ENCODE results near the gene SLC30A7. TPM values are rescaled to one million over a fixed set of nuclear protein-coding genes. Genes with fewer than 3 reads are reported as not detected.

The SLC30A7 gene
- polyA plus RNA-seq, 3 donors = 9.2 to 23.3 (median 17.6) TPM

DNA sequence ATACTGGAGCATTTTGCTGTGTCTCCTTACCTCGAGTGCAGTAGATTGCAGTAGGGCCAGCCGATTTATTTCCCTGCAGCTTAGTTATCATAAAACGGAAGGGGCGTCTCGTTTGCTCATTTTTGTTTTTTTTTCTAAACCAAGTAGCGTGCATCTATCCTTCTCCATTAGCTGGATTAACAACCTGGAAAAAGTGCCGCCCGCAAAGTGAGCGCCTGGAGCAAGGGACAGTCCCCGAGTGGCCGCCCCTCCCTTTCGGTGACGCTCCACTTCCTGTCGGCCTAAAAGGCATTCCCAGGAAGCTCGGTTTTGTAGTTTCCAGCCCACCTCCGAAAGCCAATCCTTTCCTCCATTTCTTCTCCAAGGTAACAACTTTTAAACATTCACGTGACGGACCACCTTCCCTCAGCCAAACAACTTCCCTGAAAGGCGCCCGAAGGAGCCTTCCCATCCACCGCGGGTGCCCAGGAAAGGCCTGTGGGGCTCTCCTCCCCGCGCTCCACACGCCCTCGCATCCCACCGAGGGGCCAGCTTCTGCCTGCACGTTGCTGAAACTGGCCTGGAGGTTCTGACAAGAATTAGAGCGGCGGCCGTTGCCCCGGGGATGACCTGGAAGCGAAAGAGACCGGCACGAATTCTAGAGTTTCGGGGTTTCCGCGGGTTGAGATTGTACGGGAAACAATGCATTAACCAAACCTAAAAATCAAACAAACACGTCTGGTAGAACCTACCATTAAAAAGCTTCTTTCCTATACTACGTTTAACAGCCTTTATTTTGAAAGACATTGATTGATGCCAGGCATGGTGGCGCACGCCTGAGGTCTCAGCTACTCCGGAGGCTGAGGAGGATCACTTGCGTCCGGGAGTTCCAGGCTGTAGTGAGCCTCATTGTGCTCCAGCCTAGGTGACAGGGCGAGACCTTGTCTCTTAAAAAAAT, 1.0 kb upstream of the SLC30A7 start, which contains the start of gene EXTL2:
Gene EXTL2 (minus strand): TSS at position 240 of the 937 bp plus-strand sequence. CDS start 6,085 bp downstream, outside the sequence.
- TF ChIP-seq, protein P1, sequence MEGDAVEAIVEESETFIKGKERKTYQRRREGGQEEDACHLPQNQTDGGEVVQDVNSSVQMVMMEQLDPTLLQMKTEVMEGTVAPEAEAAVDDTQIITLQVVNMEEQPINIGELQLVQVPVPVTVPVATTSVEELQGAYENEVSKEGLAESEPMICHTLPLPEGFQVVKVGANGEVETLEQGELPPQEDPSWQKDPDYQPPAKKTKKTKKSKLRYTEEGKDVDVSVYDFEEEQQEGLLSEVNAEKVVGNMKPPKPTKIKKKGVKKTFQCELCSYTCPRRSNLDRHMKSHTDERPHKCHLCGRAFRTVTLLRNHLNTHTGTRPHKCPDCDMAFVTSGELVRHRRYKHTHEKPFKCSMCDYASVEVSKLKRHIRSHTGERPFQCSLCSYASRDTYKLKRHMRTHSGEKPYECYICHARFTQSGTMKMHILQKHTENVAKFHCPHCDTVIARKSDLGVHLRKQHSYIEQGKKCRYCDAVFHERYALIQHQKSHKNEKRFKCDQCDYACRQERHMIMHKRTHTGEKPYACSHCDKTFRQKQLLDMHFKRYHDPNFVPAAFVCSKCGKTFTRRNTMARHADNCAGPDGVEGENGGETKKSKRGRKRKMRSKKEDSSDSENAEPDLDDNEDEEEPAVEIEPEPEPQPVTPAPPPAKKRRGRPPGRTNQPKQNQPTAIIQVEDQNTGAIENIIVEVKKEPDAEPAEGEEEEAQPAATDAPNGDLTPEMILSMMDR (IDR thresholded peaks at IDR 0.05) = no peak
- H2AFZ ChIP-seq (ENCODE audit: insufficient read depth, low read depth, low read length, poor library complexity, severe bottlenecking) = peak within 1 kb of the TSS; percentile 93
- H3K79me2 ChIP-seq (ENCODE audit: insufficient read depth, low read length) = peaks cover 40% of the 10 kb centered on the region
- Mint-ChIP-seq H3K4me1 (peaks cover 25% of the 10 kb centered on the region), H3K9me3 (peaks cover 6 to 18% (median 9%) of the 10 kb centered on the region in 7 donors), H3K4me3 (peak within 1 kb of the TSS; percentile 92 to 99), H3K36me3 (peaks cover 17% of the 10 kb centered on the region in 2 donors), H3K27ac (peak within 1 kb of the TSS; percentile 95 to 100 (median 99)), H3K27me3 (ENCODE audit: low read depth in 3 of 3) (peaks cover 0 to 3% (median 0%) of the 10 kb centered on the region in 3 donors)
- peak within 1 kb of the TSS; percentile 97 for H3K4me2 ChIP-seq (replicated peaks; ENCODE audit: extremely low read depth, low read length, poor library complexity, severe bottlenecking)
- H3K9ac ChIP-seq (ENCODE audit: insufficient read depth, low read length, poor library complexity, severe bottlenecking) = peak within 1 kb of the TSS; percentile 97
- peak within 1 kb of the TSS; percentile 82 to 95 (median 86) for H3K4me3 ChIP-seq (replicated peaks in 1 of 3; ENCODE audit: low read depth in 2 of 3, low read length in 3 of 3)
- peaks cover 13 to 14% of the 10 kb centered on the region in 2 donors for H3K36me3 ChIP-seq (replicated peaks in 1 of 2; ENCODE audit: control insufficient read depth in 1 of 2, insufficient read depth in 2 of 2, low read length in 2 of 2)
- peak within 1 kb of the TSS; percentile 76 to 100 for H3K27ac ChIP-seq (ENCODE audit: low read depth in 1 of 2, low read length in 2 of 2)
- H4K20me1 ChIP-seq (ENCODE audit: insufficient read depth, low read length) = peaks cover 17% of the 10 kb centered on the region
- no peaks in the 10 kb centered on the region for H3K27me3 ChIP-seq (ENCODE audit: control insufficient read depth in 2 of 2, insufficient read depth in 2 of 2, low read length in 2 of 2)
- 0% methylated on average over 41 of the region's 47 CpGs for WGBS (ENCODE audit: insufficient coverage)
- peak; percentile 12 to 65 (median 41) for DNase-seq
- peaks cover 6 to 24% of the 10 kb centered on the region in 2 donors for H3K4me1 ChIP-seq (ENCODE audit: control insufficient read depth in 1 of 2, insufficient read depth in 2 of 2, low read length in 2 of 2)
- intact Hi-C loops (cut with micrococcal nuclease) = loop anchor here in 1 of 2 donors (10.0 kb wide), 1 partner anchor 860 kb away; a partner anchor contains a TSS
- H3K9me3 ChIP-seq (replicated peaks in 1 of 2; ENCODE audit: control insufficient read depth in 1 of 2, insufficient read depth in 1 of 2, low read length in 2 of 2) = peaks cover 4 to 6% of the 10 kb centered on the region in 2 donors

DNA sequence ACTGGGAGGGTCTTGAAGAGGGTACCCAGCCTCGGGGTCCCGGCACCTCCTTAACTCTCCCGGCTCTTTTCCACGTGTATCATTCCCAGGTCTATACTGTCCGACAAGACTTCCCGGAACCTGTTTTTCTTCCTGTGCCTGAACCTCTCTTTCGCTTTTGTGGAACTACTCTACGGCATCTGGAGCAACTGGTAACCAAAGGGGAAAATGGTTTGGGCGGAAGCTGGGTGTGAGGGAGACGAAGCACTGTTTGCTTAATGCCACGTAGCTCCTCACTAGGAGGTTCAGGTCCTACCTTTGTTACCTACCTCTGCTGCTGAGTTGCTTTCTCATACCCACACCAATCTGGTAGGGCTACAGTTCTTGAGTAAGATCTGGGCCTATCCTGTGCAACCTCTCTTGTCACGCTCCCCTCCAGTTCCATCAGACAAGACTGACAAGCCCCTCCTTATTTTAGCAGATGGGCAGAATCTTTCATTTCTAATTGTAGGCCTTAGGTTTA, 642 bp downstream of the SLC30A7 start:
- H3K27me3 Mint-ChIP-seq (ENCODE audit: low read depth in 3 of 3) = peaks cover 0 to 3% (median 0%) of the 10 kb centered on the region in 3 donors
- no peaks in the 10 kb centered on the region for H3K9me3 ChIP-seq (replicated peaks in 1 of 2; ENCODE audit: control insufficient read depth in 1 of 2, insufficient read depth in 1 of 2, low read length in 2 of 2)
- H3K79me2 ChIP-seq (ENCODE audit: insufficient read depth, low read length) = peaks cover 51% of the 10 kb centered on the region
- peak overlapping the region; percentile 93 for H2AFZ ChIP-seq (ENCODE audit: insufficient read depth, low read depth, low read length, poor library complexity, severe bottlenecking)
- WGBS (ENCODE audit: insufficient coverage) = 0% methylated on average over 4 of the region's 12 CpGs
- peaks cover 6 to 24% of the 10 kb centered on the region in 2 donors for H3K4me1 ChIP-seq (ENCODE audit: control insufficient read depth in 1 of 2, insufficient read depth in 2 of 2, low read length in 2 of 2)
- peak overlapping the region; percentile 95 to 100 (median 99) for H3K27ac Mint-ChIP-seq
- peaks cover 26 to 27% of the 10 kb centered on the region in 2 donors for H3K36me3 Mint-ChIP-seq
- H4K20me1 ChIP-seq (ENCODE audit: insufficient read depth, low read length) = peaks cover 17% of the 10 kb centered on the region
- DNase-seq = peak; percentile 45 to 75 (median 57)
- intact Hi-C loops (cut with micrococcal nuclease) = loop anchor here in 1 of 2 donors (10.0 kb wide), 1 partner anchor 862 kb away; a partner anchor contains a TSS
- peaks cover 0 to 5% (median 0%) of the 10 kb centered on the region in 7 donors for H3K9me3 Mint-ChIP-seq
- peak overlapping the region; percentile 97 for H3K9ac ChIP-seq (ENCODE audit: insufficient read depth, low read length, poor library complexity, severe bottlenecking)
- H3K4me3 ChIP-seq (replicated peaks in 1 of 3; ENCODE audit: low read depth in 2 of 3, low read length in 3 of 3) = peak overlapping the region; percentile 82 to 95 (median 86)
- H3K4me3 Mint-ChIP-seq = peak overlapping the region; percentile 92 to 99
- H3K4me1 Mint-ChIP-seq = peaks cover 25% of the 10 kb centered on the region
- TF ChIP-seq, protein P1 (IDR thresholded peaks at IDR 0.05) = no peak
- H3K27me3 ChIP-seq (ENCODE audit: control insufficient read depth in 2 of 2, insufficient read depth in 2 of 2, low read length in 2 of 2) = no peaks in the 10 kb centered on the region
- peak overlapping the region; percentile 95 to 100 for H3K27ac ChIP-seq (ENCODE audit: low read depth in 1 of 2, low read length in 2 of 2)
- peaks cover 29 to 30% of the 10 kb centered on the region in 2 donors for H3K36me3 ChIP-seq (replicated peaks in 1 of 2; ENCODE audit: control insufficient read depth in 1 of 2, insufficient read depth in 2 of 2, low read length in 2 of 2)
- peak overlapping the region; percentile 97 for H3K4me2 ChIP-seq (replicated peaks; ENCODE audit: extremely low read depth, low read length, poor library complexity, severe bottlenecking)
